Ramos (cell line): Measurements from ENCODE around the gene FOXP3.

Experiments used
- in situ Hi-C: fragments of 300-500 bp; cut with MboI; formaldehyde crosslinking; loops from one replicate; pipeline ENCODE4 v1.14.3; 2022; ENCODE audit warnings: low sequenced_read_pairs; ENCODE audit not compliant: unreplicated experiment

The FOXP3 gene

DNA sequence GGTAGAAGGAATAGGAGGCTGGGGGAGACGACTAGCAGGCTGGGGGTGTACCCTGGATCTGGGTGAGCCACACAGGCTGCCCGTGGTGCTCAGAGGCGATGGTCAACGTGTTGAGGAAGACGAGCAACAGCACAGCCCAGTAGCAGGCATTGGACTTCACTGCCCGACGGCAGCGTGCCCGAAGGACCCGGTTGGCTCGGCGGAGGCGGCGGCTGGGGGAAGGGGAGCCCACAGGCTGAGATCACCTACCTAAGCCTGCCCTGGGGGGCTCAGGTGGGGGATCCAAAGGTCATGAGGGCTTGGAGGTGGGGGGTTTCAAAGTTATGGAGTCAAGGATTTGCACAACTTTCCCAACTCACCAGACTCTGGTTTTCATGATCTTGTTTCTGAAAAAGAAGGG, 38.7 kb downstream of the FOXP3 start:
- in situ Hi-C loops: no loop called here

DNA sequence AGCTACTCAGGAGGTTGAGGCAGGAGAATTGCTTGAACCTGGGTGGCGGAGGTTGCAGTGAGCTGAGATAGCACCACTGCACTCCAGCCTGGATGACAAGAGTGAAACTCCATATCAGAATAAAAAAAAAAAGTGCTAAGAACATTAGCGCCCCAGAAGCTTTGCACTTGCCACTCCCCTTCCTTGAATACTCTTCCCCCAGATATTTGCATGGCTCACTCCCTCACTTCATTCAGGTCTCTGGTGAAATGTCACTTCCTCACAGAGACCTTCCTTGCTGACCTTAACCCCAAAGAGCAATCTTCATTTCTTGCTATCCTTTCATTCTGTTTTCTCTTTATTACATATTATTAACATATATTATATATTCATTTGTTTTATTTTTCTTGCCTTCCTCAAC, 42.6 kb downstream of the FOXP3 start:
- in situ Hi-C loops: no loop called here

DNA sequence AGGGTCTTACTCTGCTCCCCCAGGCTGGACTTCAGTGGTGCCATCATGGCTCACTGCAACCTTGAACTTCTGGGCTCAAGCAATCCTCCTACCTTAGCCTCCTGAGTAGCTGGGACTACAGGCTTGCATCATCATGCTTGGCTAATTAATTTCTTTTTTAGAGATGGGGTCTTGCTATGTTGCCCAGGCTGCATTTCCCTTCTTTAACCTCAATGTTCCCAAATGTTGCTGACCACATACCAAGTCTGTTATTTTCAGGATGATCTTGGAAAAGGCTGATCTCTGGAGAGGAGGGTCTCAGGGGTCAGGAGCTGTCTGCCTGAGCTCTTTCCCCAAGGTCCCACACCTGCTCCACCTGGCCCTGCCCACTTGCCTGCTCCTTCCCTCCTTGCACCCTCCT, 44.4 kb downstream of the FOXP3 start:
- in situ Hi-C loops: no loop called here

DNA sequence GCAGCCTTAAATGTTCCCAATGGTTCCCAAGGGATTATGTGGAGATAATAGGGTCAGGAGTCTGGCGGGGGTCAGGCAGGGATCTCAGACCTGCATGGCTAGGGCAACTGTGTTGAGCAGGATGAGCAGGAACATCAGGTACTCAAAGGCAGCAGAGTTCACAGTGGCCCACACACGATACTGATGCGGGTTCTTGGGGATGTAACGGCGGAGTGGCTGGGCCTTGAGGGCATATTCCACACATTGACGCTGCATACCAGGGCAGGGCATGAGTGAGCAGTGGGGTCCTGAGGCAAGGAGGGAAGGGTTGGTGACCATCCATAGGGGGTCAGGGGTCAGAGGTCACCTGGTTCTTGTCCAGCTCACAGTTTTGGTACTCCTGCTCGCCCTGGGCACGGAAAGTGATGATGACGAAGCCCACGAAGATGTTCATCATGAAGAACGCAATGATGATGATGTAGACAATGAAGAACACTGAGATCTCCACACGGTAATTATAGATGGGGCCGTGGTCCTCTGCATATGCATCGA, 49.4 kb downstream of the FOXP3 start:
- in situ Hi-C loops: no loop called here

DNA sequence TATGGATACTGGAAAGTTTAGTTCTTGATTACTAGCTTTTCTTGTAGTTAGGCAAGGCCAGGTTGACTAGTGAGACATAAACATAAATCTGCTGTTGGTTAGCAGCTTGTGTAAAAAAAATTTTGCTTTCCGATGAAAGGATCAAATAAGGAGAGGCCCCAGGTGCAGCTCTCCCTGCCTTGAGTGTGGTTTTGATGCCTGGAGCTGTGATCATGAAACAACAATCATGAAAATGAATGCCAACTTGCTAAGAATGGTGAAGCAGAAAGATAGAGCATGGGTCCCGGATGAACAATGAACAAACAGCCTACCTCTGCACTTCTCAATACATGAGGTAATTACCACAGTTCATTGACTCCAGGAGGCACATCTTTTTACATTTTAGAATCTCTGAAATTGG, 50.1 kb downstream of the FOXP3 start:
- in situ Hi-C loops: no loop called here

DNA sequence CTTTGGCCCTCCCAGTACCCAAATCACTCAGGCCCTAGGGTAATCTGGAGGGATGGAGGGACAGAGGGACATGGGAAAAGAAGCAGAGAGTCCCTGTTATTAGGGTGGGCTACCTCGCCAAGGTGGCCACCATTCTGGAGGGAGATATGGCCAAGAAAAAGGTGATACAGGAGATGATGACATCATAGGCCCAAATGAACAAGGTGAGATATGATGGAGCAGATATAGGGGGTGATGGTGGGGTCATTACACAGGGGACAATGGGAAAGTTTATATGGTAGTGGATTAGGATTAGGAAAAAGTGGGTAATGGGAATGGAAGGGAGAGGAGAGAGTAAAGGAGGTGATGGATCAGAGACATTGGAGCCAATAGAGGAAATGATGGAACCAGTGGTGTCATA, 51.6 kb downstream of the FOXP3 start:
- in situ Hi-C loops: no loop called here

DNA sequence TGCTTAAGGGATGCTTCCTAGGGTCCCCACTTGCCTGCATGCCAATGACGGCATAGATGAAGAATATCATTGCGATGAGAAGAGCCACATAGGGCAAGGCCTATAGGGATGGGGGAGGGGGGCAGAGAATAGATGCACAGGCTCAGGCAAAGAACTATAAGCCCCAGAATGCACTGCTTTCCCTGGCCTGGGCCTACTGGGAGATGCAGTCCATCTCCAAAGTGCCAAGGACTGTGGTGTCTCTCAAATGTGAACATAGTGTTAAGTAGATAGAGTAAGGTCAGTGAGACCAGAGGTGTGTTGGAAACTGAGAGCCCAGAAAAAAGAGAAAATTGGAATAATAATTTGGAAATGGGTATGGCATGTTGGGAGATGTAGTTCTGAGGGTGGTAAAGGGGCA, 52.3 kb downstream of the FOXP3 start:
- in situ Hi-C loops: no loop called here

DNA sequence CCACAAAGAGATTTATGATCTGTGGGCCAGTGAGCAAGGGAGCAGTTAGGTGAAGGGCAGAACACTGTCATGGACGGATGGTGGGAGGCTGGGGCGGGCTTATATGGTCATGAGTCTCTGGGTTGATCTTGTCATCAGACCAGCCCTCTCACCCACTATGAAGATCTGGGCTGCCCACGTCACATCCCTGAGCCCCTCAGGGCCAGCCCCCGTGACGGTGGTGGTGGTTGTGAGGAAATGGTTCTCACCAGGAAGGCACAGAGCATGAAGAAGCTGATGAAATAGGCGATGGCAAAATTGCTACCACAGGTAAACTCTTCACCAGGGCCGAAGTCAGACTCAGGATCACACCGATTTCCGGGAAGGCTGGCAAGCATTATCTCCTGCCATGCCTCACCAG, 53.4 kb downstream of the FOXP3 start:
- in situ Hi-C loops: no loop called here

DNA sequence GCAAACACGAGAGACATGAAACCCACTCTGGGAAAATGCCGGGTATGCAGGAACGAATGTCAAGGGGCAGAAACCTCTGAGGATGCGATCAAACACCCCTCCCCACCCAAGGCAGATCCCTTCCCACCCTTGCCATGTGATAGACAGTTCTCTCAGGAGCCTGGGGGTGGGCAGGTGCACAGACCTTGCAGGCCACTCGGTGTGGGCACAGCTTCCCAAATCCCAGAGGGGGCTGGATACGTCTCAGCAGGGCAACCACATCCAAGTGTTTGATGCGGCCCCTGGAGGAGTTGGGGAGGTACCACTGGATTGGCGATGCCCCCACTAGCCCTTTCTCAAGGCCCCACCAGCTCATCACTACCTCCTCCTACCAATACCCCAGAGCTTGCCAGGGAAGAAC, 54.1 kb downstream of the FOXP3 start:
- in situ Hi-C loops: no loop called here

DNA sequence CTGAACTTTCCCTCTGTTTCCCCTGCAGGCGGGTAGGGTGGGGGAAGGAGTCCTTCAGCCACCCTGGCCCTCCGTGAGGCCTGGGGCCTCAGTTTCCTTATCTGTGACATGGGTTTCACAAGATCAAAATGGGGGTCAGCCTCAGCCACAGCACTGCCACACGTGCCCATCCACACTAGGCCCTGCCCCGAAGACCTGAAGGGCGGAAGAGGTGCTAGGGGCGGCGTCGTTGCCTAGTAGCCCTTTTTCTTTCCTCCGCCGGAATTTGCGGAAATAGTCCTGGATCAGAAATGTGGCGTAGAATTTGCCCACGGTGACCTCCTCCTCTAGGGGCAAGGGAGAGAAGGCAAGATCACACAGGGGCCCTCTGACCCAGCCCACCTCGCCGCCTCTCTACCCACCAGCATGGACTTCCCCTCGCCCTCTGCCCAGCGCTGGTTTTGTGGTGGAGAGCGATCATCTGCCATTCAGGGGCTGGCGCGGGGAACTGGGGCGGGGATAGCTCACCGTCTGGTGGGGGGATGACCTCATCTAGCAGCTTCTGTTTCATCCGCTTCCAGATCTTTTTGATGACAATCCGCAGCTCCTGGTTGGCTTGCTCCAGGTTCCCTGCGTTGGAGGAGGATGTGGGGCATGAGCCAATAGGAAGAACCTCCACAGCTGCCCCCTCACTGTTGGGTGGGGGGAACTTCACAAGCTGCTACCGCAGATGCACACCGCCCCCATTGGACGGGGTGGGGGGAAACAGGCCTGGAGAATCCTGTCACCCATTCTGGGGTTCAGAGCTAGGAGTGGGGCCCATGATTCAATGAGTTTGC, 54.9 kb downstream of the FOXP3 start:
- in situ Hi-C loops: no loop called here

DNA sequence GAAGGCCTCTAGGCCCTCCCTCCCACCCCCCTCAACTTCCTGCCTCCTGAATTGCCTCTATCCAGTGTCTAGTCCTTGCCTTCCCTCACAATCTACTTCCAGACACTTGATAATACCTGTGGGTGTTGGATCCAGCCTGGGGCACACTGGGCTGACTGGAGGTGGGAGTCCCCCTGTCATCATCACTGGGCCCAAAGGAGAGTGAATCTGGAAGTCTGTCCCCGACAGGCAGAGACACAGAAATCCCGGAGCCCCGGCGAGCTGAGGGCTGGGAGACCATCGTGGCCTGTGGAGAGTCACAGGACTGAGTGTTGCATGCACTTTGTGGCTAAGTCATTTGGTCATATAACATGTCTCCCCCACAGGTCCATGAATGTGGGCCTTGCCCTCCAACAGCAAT, 56.1 kb downstream of the FOXP3 start:
- in situ Hi-C loops: no loop called here

DNA sequence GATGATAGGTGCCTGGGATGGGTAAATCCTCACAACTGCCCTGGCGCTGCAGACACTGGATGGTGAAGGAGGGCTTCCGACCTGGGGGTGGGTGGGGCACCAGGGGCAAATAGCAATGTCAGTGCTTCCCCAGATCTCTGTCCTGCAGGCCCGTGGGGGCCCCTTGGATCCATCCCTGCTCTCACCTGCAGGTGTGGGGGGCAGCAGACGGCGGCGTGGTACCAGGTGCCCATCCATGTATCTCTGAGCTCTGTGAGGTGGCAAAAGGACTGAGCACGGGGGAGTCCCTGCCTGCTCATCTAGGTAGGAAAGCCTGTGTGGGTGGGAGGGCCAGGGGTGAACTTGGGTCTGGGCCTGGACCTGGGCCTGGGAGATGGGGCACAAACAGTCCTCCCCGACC, 58.0 kb downstream of the FOXP3 start:
- in situ Hi-C loops: no loop called here

DNA sequence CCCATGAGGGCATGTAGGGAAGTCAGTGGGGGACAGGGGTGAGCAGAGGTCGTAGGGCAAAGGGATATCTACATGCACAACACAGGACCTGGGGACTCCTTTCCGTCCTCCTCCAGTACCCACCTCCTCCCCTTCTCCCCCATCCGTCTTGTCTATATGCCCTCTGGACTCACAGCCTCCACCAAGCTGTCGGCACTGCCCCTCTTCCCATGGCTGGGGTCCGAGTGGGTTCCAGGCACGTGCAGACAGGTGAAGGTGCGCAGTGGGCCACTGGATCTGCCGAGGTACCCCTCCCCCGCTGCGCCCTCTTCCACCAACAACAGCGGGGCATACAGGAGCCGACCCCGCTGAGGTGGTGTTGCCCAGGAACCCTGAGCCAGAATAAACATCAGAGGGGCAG, 59.1 kb downstream of the FOXP3 start:
- in situ Hi-C loops: no loop called here

DNA sequence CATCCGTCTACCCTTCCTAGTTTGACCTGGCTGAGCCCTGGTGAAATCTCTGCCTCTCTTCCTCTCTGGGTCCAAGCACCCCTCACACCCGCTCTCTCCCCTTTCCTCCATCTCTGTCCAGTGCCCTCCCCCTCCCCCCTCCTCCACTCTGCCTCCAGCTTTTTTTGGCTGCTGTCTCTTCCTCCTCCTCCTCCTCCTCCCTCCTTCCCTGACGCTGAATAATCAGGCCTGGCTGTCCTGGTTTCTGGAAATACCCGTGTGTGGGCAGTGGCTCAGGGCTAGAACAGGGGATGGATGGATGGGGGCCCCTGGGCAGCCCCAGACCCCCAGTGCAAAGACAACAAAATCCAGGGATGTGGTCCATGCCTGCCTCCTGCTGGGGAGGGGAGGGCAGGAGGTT, 59.8 kb downstream of the FOXP3 start:
- in situ Hi-C loops: no loop called here

DNA sequence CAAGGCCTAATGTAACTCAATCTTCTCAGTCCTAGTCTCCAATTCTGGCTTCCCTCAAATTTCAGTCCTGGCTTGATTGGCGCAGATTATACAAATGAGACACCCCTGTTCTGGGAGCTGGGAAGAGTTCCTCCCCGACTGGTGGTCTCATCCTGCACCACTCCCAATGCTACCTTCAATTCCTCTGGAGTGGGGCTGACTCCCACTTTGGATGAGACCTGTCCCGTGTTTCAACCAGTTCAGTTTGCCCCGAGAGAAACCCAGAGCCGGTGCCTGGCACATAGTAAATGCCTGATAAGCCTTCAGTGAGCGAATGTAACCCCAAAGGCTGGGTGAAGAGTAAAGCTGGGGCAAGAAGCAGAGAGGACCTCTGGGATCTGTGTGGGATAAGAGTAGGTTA, 60.5 kb downstream of the FOXP3 start:
- in situ Hi-C loops: no loop called here

DNA sequence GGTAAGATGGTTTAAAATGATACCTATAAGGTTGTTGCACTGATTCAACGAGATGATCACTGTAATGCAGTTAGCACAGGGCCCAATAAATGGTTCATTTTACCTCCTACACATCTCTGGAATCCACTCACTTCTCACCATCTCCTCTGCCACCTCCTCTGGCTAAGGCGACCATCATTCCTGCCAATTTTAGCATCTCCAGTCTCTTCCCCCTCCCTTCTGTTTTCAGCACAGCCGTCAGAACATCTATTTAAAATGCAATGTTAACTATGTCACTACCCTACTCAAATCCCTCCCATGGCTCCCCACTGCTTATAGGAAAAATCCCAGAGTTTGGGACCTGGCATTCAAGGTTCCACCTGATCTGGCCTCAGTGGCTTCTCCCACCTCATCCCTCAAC, 61.0 kb downstream of the FOXP3 start:
- in situ Hi-C loops: no loop called here

DNA sequence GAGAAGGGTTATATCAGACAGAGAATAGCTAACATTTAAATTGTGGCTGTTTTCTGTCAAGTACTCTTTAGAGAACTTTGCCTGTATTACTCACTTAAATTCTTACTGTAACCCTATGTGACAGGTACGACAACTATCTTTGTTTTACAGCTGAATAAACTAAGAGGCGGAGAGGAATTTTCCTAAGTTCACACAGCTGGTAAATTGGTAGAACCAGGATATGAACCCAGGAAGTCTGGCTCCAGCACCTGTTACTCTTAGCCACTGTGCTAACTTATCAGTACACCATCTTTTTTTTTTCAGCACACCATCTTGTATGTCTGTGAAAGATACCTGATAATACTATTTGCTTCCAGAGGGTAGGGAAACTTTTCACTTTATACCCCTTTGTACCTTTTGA, 62.5 kb downstream of the FOXP3 start:
- in situ Hi-C loops: no loop called here
